Fibroblast of pulmonary artery (primary cell): ENCODE measurements around the gene SKAP2.

Experiments
- DNase-seq: peaks from one replicate; pipeline ENCODE4 v3.0.0-alpha.2; 2010; ENCODE audit warnings: low read depth
- H3K4me3 ChIP-seq: replicated peaks from 2 replicates; pipeline ENCODE4 v1.5.1; 2011; ENCODE audit warnings: low read depth, mild to moderate bottlenecking, control low read depth, low read length, moderate library complexity
- TF ChIP-seq, protein P1 (sequence below): IDR thresholded peaks from 2 replicates; pipeline ENCODE4 v1.5.1; 2011; ENCODE audit warnings: mild to moderate bottlenecking, control low read depth, low read length, inconsistent platforms; ENCODE audit errors: missing control alignments

The SKAP2 gene

DNA sequence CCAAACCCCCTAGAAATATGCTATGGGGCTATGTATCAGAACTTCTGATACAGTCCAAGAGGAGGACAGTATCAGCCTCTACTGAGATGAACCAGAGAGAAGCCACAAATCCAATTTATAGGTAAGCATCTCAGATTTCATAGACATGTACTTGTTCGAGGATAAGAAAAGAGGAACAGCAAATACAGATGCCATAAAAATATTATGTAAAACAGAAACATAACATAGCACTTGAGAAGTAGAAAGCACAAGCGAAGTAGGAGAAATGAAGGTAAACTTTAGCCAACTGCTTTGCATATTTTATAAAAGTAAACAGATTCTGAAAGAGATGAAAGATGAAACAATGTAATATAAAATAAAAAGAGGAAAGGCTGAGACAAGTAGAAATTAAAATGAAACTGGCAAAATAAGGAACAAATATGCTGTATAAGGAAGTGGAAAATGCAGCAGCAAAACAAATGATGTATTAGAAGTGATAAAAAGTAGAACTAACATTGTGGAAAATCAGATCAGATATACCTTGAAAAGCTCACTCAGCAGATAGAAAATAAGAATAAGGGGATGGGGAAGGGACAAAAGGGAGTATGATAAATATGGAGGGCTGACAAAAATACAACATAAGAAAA lies 135.1 kb downstream of the SKAP2 start:
- DNase-seq: no peak
- TF ChIP-seq, protein P1, sequence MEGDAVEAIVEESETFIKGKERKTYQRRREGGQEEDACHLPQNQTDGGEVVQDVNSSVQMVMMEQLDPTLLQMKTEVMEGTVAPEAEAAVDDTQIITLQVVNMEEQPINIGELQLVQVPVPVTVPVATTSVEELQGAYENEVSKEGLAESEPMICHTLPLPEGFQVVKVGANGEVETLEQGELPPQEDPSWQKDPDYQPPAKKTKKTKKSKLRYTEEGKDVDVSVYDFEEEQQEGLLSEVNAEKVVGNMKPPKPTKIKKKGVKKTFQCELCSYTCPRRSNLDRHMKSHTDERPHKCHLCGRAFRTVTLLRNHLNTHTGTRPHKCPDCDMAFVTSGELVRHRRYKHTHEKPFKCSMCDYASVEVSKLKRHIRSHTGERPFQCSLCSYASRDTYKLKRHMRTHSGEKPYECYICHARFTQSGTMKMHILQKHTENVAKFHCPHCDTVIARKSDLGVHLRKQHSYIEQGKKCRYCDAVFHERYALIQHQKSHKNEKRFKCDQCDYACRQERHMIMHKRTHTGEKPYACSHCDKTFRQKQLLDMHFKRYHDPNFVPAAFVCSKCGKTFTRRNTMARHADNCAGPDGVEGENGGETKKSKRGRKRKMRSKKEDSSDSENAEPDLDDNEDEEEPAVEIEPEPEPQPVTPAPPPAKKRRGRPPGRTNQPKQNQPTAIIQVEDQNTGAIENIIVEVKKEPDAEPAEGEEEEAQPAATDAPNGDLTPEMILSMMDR: no peak

DNA sequence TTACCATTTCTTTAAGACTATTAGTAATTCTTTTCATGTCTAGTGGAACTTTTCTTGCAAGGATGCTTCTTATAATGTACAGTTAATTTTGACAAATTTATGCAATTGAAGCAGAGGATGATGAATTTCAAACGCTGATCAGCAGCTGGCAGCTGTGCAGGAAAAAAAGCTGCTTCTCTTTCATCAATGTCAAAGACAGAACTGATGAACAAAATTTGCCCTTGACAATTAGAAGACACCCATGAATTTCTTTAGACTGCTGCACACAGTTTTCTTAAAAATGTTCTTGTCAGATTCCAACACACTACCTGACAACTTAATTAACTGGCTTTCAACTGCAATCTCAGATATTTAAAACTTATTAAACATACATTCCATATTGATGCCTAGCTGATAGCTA lies 138.3 kb downstream of the SKAP2 start:
- TF ChIP-seq, protein P1: no peak
- DNase-seq: no peak
- no peak overlapping the region for H3K4me3 ChIP-seq

More for the DNA sequence above, 135.1 kb downstream of the SKAP2 start:
- H3K4me3 ChIP-seq: no peak overlapping the region

DNA sequence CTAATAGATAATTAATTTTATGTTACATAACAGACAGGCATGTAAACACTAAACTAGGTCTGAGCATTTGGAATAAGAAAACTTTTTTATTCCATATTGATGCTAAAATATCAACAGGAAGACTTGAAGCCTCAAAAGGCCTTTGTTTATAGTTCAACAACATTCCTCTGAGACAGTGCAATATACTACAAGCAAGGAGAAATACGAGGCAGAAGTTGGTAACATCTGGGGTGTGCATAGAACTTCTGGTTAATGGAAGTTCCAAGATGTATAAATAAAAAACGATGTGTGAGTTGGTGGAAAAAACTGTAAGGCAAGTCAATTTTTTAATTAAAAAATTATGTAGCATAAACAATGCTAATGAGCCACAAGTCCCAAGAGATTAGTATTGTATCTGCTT lies 139.6 kb downstream of the SKAP2 start:
- TF ChIP-seq, protein P1: no peak
- DNase-seq: no peak
- H3K4me3 ChIP-seq: no peak overlapping the region

DNA sequence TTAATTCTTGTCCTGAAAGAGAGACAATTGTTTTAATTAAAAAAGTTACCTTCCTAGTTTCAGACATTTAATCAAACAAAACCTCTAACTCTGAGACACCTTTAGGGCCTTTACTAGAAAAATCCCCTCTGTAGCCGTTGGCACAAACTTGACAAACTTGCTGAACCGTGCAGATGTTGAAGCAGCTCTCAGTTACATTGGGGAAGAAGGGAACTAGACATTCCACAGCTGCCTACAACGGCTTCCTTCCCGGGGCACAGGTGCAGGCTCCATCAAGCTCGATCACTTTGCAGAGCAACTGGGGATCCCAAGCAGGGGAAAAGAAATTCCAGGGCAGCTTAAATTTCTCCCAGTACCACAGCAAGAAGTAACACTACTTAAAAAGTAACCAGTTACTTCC lies 141.3 kb downstream of the SKAP2 start:
- TF ChIP-seq, protein P1: no peak
- H3K4me3 ChIP-seq: no peak overlapping the region
- no peak for DNase-seq

DNA sequence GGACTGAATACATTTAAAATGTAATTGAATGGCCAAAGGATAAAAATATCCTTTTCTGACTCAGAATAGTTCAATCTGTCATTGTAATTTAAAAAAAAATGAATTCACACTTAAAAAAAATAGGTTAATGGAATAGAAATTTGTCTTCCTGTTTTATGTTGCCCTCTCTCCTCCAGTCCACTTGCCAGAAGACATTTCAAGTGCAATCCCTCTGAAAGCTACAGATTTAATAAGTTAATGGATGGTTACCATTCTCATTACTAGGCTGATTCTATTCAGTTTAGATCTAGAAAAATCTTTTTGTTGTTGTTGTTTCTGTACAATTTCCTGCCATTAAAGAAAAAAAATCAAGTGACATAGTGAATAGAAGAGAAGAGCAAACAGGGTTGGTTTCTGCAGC lies 142.9 kb downstream of the SKAP2 start:
- TF ChIP-seq, protein P1: no peak
- DNase-seq: no peak
- no peak overlapping the region for H3K4me3 ChIP-seq

DNA sequence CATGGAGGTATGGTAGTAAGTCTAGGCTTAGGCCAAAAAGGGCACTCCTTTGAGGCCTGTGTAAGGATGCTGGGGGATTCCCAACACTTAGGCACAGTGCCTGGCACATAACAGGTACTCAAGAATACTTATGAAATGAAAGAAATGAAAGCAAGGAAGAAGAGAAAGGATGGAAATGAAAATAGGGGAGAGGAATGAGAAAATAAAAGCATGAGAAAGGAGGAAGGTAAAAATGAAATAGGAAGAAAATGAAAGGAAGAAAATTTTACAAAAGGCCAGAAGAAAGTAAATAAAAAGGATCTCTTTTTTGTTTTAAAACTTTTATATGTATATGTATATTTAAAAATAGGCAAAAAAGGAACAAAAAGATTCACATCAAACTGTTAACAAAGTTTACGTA lies 146.3 kb downstream of the SKAP2 start:
- H3K4me3 ChIP-seq: no peak overlapping the region
- no peak for DNase-seq
- TF ChIP-seq, protein P1: no peak

DNA sequence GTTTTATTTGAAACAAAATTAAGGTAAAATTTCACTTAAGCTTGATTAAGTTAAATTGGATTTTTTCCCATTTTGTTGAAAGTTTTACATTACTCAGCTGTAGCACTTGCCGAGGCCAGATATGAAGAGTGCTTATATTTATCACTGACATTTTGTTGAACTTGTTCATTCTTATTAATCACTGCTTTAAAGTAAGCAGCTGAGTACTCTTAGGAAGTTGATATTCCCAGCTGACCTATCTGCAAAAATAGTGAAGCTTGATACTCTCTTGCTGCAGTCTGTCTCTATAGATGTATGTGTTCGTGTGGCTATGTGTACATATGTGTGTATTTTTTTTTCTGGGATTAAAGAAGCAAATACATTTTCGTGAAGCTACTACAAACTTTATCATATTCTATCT lies 150.0 kb downstream of the SKAP2 start:
- TF ChIP-seq, protein P1: no peak
- no peak overlapping the region for H3K4me3 ChIP-seq
- no peak for DNase-seq
